Hepatocyte (in vitro differentiated cells): ENCODE measurements around the gene PIN1. TPM values are rescaled to one million over a fixed set of nuclear protein-coding genes. Genes with fewer than 3 reads are reported as not detected.

ENCODE experiments used
- DNase-seq: peaks from one replicate; pipeline ENCODE4 v3.0.0-alpha.2; 2016; ENCODE audit warnings: low spot score
- H2AFZ ChIP-seq: fragments of 200-600 bp; sonication (generic); 2 replicates; pipeline ENCODE4 v1.6.0; 2016; ENCODE audit warnings: antibody characterized with exemption, mild to moderate bottlenecking
- H3K27ac ChIP-seq: fragments of 200-600 bp; sonication (generic); 2 replicates; pipeline ENCODE4 v1.5.1; 2016; ENCODE audit warnings: mild to moderate bottlenecking
- H3K27me3 ChIP-seq: fragments of 200-600 bp; sonication (generic); 2 replicates; pipeline ENCODE4 v1.6.1; 2016
- H3K36me3 ChIP-seq: fragments of 200-600 bp; sonication (generic); replicated peaks from 2 replicates; pipeline ENCODE4 v1.5.1; 2016; ENCODE audit warnings: low read depth; ENCODE audit not compliant: insufficient read depth
- H3K4me1 ChIP-seq: fragments of 200-600 bp; sonication (generic); 2 replicates; pipeline ENCODE4 v1.5.1; 2016; ENCODE audit warnings: mild to moderate bottlenecking, moderate library complexity; ENCODE audit not compliant: insufficient read depth
- H3K4me2 ChIP-seq: fragments of 200-600 bp; sonication (generic); 2 replicates; pipeline ENCODE4 v1.6.0; 2016
- H3K4me3 ChIP-seq: fragments of 200-600 bp; sonication (generic); 2 replicates; pipeline ENCODE4 v1.5.1; 2016; ENCODE audit warnings: mild to moderate bottlenecking
- H3K79me2 ChIP-seq: fragments of 200-600 bp; sonication (generic); 2 replicates; pipeline ENCODE4 v1.6.0; 2017; ENCODE audit warnings: mild to moderate bottlenecking
- H3K9me2 ChIP-seq: fragments of 200-600 bp; sonication (generic); replicated peaks from 2 replicates; pipeline ENCODE4 v1.6.0; 2017; ENCODE audit warnings: mild to moderate bottlenecking; ENCODE audit not compliant: insufficient read depth
- H3K9me3 ChIP-seq: fragments of 200-600 bp; sonication (generic); 2 replicates; pipeline ENCODE4 v1.5.1; 2016; ENCODE audit warnings: low read depth, mild to moderate bottlenecking
- H4K20me1 ChIP-seq: fragments of 200-600 bp; sonication (generic); 2 replicates; pipeline ENCODE4 v1.6.0; 2016; ENCODE audit warnings: mild to moderate bottlenecking; ENCODE audit not compliant: insufficient read depth, poor library complexity, severe bottlenecking
- CTCF ChIP-seq: fragments of 200-600 bp; sonication (generic); IDR thresholded peaks from 2 replicates; pipeline ENCODE4 v1.5.1; 2016; ENCODE audit warnings: antibody characterized with exemption, mild to moderate bottlenecking; ENCODE audit not compliant: poor library complexity
- EZH2 ChIP-seq: fragments of 200-600 bp; sonication (generic); IDR thresholded peaks from 2 replicates; pipeline ENCODE4 v1.6.1; 2016; ENCODE audit warnings: antibody characterized with exemption, mild to moderate bottlenecking, borderline replicate concordance
- EZH2phosphoT487 ChIP-seq: fragments of 200-600 bp; sonication (generic); IDR thresholded peaks from one replicate; pipeline ENCODE4 v1.6.1; 2018; ENCODE audit warnings: antibody characterized with exemption, mild to moderate bottlenecking, low read depth, moderate library complexity; ENCODE audit not compliant: unreplicated experiment, severe bottlenecking
- WGBS: methylation state at CpG from one replicate; pipeline ENCODE4 v1.1.6; 2016; ENCODE audit warnings: low lambda C conversion rate; ENCODE audit errors: missing lambda C conversion rate; 5-methylcytosine and 5-hydroxymethylcytosine counted together
- polyA plus RNA-seq: library from polyadenylated mRNA; unstranded; fragments of >200 nt; fragmentation: Nextera tagmentation; extraction: Ambion mirVana; gene quantifications from 2 replicates; pipeline ENCODE4 v1.2.1, GENCODE V29; 2016
- total RNA-seq: library from RNA; depleted of rRNA; stranded (reverse); fragments of >200 nt; gene quantifications from 2 replicates; pipeline ENCODE4 v1.2.3, GENCODE V29; 2014

Gene PIN1
- total and polyA plus RNA-seq, 2 experiments from 2014 or later: 62.1 to 123 TPM

- WGBS: 98% methylated on average over 13 of the region's 13 CpGs
- H3K36me3 ChIP-seq: no peaks in the 10 kb centered on the region
- no peaks in the 10 kb centered on the region for H3K79me2 ChIP-seq
- no peak overlapping the region for H3K4me2 ChIP-seq
- H3K9me3 ChIP-seq: no peaks in the 10 kb centered on the region
- H3K27ac ChIP-seq: no peak overlapping the region
- no peak for TF ChIP-seq EZH2phosphoT487
- TF ChIP-seq CTCF: no peak
- DNase-seq: no peak
- no peak overlapping the region for H2AFZ ChIP-seq
- no peaks in the 10 kb centered on the region for H4K20me1 ChIP-seq
- no peaks in the 10 kb centered on the region for H3K9me2 ChIP-seq
- H3K4me3 ChIP-seq: no peak overlapping the region
- H3K4me1 ChIP-seq: no peaks in the 10 kb centered on the region
- H3K27me3 ChIP-seq: no peaks in the 10 kb centered on the region
Observed at GRCh38 chr19:9857076-9857721, 22.1 kb downstream of the PIN1 start.

GRCh38 chr19:9857920-9858746, 23.0 kb downstream of the PIN1 start:
- H4K20me1 ChIP-seq: no peaks in the 10 kb centered on the region
- no peaks in the 10 kb centered on the region for H3K9me3 ChIP-seq
- H3K4me2 ChIP-seq: no peak overlapping the region
- no peaks in the 10 kb centered on the region for H3K4me1 ChIP-seq
- H3K27me3 ChIP-seq: no peaks in the 10 kb centered on the region
- WGBS: 95% methylated on average over 10 of the region's 10 CpGs
- H3K9me2 ChIP-seq: no peaks in the 10 kb centered on the region
- DNase-seq: no peak
- H2AFZ ChIP-seq: no peak overlapping the region
- no peak for TF ChIP-seq EZH2phosphoT487
- TF ChIP-seq CTCF: no peak
- no peak for TF ChIP-seq EZH2
- no peak overlapping the region for H3K27ac ChIP-seq
- no peak overlapping the region for H3K4me3 ChIP-seq
- H3K36me3 ChIP-seq: no peaks in the 10 kb centered on the region
- H3K79me2 ChIP-seq: no peaks in the 10 kb centered on the region

- Histone ChIP-seq H3K36me3 (no peaks in the 10 kb centered on the region), H3K27me3 (no peaks in the 10 kb centered on the region), H3K9me3 (no peaks in the 10 kb centered on the region), H3K4me2 (no peak overlapping the region), H3K4me3 (no peak overlapping the region), H3K27ac (no peak overlapping the region), H3K79me2 (no peaks in the 10 kb centered on the region), H2AFZ (no peak overlapping the region), H3K4me1 (no peaks in the 10 kb centered on the region), H3K9me2 (no peaks in the 10 kb centered on the region), H4K20me1 (no peaks in the 10 kb centered on the region)
- no peak for TF ChIP-seq EZH2
- TF ChIP-seq CTCF: no peak
- TF ChIP-seq EZH2phosphoT487: no peak
- no peak for DNase-seq
Observed at GRCh38 chr19:9858766-9859165, 23.6 kb downstream of the PIN1 start.
